Activated CD4-positive, CD25-positive, alpha-beta regulatory T cell treated with anti-CD3 and anti-CD28 coated beads, Interleukin-2, amount 50 U/mL, for 72 hours (primary cell): ENCODE measurements around the gene ALPK3.

ENCODE experiments used
- DNase-seq: peaks from one replicate; pipeline ENCODE4 v3.0.0; 2021

The ALPK3 gene

DNA sequence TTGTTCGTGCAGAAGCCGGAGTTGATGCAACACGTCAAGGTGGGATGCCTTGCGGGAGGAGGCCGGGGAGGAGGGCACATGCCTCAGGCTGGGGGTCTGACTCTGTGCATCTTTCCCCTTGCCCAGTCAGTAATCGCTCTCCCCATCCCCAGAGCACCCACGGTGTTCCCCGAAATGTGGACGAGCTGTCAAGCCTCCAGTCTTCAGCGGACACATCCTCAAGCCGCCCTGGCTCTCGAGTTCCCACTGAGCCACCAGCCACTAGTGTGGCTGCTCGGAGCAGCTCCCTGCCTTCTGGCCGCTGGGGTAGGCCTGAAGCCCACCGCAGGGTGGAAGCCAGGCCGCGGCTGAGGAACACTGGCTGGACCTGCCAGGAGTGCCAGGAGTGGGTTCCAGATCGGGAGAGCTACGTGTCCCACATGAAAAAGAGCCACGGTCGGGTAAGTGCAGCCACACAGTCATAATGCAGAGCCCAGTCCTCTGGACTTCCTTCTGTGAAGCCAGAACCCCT, 18.7 kb upstream of the ALPK3 start:
- DNase-seq = no peak

DNA sequence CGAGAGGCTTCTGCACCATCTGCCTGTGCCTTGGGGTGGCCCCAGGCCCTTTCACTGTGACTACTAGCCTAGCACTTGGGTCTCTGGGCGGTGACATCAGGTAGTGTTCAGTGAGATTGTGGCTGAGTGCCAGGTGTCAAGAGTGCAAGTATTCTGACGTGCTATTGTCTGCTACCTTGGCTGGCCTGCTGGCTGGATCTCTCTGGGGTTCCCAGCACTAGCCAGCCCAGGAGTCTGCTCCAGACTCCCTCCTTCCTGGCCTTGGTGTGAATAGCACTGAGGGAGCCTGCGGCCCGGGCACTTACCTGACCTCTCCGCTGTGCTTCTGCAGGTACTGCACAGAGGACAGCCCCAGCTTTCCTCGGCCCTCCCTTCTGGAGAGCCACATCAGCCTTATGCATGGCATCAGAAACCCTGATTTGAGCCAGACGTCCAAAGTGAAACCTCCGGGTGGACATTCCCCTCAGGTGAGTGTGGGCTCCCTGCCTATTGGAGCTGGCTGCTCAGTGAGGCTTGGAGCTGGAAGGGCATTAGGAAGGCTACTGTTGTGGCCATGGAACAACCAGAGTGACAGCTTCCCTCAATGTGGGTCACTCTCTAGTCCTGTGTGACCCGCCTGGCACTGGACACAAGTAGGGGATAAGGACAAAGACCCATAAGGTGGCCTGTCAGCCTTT, 17.5 kb upstream of the ALPK3 start:
- DNase-seq = no peak

DNA sequence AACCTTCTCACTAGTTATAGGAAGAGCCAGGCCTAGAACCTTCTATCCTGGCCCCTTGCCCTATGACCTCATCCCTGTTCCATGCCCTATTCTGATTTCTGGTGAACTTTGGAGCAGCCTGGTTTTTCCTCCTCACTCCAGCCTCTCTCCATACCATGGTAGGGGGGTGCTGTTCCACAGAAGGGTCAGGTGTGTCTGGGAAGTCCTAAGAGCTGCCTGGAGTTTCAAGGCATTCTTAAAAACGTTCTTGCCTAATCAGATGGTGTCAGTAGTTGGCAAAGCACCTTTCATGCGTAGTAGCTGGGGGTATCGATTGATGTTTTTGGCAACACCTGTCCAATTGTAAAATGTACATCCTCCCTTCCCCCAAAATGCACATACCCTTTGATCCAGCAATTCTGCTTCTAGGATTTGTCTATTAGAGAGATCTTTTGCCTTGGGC, 16.8 kb upstream of the ALPK3 start:
- DNase-seq = no peak

DNA sequence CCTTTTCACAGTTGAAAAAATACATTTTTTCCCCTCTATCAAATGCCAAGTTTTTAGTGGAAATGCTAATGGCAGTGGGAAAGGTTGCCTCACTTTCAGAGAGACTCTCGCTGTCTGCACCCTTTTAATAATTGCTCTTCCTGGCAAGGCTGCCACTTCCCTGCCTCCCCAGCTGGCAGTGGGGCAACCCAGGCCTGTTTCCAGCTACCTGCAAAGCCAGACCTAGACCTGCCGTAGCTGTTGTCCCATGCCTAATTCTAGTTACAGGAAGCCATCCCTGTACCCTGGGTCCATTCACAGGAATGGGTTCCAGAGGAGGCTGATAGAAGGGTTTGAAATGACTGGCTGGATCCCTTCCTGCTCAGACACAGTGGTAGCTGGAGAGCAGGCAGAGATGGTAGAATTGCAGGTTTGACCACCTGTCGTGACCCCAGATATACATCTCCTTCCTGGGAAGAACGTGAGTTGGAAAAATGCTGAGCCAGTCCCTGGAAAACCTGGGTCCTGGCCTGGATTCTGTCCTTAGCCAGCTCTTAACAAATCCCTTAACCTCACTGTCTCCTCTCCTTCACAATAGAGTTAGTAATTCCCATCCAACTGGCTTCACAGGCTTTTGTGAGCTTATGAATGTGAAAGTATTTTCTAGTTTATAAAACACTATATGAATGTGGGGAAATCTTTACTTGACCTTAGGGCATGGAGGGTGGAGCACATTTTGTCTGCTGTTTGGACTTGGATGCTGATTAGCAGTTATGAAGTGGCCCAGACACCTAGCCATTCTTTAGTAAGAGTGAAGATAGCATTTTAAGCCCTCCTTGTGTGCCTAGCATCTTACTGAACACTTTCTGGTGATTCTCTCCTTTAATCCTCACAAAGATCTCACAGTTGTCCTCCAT, 12.9 kb upstream of the ALPK3 start:
- no peak for DNase-seq

DNA sequence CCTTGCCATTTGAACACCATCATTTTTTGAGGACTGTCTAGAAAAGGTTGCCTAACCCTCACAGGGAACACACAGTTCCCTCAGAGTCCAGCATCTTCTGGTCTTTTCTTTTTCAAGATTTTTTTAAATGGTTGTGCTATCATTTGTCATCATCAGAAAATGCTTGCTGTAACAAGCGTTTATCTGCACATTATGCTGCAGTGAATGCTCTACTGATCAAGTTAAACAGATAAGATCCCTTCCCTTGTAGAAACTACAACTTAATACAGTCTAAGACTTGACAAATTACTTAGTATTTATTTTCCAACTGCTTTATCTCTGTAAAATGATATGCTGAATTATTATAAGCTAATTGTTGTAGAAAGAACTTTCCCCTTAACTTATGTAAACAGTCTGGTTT, 11.9 kb upstream of the ALPK3 start:
- DNase-seq = no peak

DNA sequence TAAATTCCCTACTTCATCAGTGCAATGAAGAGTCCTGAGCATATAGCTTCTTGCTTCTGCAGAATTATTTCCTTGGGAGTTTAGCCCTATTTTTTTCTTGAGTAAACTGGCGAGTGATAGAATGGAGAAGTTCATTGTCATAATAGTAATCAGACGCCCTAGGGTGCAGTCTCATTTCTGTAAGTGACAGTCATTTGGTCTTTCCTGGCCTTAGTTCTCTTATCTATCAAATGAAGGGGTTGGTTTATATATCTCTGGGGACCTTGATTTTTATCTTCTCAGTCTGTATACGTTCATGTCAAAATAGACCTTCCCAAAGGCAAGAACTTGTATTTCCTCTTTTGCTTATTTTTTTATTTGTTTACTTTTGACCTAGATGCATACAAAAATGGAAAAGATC, 9.9 kb upstream of the ALPK3 start:
- DNase-seq = no peak

DNA sequence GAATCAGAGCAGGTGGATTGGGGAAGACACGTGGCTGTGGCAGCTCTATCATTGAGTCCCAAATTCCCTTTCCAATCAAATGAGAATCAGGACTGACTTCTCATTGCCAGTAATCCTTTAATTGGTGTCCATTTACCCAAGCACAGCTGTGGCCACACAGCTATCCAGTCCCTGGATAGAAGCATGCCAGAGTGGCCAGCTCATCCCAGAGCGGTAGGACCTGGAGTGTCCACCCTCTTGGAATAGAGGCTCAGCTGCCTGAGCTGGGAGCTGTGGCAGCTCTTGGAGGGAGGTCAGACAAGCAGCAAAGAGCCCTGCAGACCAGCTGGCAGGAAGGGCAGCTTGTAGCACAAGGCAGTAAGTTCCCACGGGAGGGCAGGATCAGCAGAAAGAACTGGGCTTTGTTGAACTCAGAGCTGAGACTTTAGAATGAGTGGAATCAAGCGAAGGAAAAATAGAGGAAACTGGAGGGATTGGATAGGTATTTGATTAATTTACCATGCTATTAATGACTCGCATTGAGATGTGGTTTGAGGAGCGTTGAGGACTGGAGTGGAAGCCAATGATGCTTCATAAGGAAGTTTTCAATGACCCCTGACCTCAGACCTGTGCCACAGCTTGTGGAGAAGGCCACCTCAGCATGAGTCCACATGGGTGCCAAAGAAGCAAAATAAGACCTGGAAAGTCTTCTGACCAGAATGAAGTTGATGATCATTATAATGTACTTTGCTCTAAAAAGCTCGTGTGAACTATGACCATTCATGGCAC, 6.9 kb upstream of the ALPK3 start:
- DNase-seq = no peak

DNA sequence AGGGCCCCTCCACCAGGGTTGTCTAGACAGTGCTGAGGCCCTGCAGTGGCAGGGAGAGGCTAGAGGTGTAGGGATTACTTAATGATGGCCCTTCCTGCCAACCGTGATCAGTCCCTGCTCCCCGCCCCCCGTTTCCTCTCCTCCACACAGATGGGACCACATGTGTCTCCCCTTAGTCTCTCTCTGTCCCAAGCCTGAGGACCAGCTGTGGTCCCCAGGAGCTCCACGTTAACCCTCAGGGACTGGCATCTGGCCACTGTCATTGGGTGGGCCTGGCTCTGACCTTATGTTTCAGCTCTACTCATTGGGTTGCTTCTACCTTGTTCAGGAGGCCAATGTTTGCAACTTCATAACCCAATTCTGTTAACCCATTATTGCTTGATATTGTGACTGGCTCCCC, 6.0 kb upstream of the ALPK3 start:
- no peak for DNase-seq

DNA sequence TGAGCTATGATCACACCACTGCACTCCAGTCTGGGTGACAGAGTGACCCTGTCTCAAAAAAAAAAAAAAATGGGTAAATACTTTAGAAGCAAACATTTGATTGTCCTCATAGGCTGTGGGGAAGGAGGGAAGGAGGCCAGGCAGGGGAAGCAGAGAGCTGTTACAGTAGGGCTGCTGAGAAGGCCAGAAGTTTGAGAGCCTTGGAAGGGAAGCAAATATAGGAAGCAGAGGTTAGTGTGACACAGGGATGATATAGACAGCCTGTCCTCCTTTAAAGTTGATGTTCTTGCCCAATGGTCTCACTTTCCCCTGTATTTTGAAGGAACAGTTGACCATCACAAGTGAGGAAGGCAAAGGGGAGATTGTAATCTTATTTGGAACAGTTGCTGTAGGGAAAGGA, 5.3 kb upstream of the ALPK3 start:
- DNase-seq = no peak

DNA sequence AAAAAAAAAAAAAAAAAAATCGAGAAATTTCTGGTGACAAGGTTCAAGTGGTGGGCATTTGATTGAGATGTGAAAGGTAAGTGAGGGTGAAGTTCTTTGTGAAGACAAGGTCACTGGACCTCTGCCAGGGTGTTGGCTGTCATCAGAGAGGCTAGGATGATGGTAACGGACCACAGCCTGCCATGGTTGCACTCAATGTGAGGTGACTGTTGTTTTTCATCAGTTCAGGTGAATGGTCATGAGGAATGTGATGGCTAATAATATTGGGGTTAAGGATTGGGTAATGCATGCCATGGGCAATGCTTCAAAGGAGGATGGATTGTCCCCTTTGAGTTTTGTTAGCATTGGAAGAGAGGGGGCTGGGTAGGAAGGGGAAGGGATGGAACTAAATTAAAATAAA, 4.3 kb upstream of the ALPK3 start:
- no peak for DNase-seq

DNA sequence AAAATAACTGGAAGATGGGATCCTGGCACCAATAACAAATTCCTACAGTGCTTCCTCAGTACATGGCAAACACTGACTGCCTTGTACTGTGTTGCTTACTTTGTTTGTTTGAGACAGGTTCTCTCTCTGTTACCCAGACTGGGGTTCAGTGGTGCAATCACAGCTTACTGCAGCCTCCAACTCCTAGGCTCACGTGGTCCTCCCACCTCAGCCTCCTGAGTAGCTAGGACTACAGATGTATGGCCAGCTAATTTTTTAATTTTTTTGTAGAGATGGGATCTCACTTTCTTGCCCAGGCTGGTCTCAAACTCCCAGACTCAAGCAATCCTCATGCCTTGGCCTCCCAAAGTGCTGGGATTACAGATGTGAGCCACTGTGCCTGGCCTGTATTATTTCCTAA, 3.7 kb upstream of the ALPK3 start:
- DNase-seq = no peak

DNA sequence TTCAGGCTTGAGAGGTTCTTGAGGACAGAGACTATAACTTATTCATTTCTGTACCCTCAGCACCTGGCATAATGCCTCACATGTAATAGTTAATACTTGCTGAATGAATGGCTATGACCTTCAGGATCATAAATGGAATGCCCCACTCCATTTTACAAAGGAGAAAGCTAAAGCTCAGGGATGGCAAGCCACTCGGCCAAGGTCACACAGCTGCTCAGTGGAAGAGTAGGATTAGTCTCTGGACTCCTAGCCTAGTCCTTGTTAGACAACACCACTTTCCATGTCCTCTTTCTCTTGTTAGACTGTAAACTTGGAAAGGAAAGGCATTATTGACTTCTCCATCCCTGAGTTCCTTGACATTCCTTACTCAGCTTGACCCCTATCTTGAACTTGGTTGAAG, 3.2 kb upstream of the ALPK3 start:
- DNase-seq = no peak

DNA sequence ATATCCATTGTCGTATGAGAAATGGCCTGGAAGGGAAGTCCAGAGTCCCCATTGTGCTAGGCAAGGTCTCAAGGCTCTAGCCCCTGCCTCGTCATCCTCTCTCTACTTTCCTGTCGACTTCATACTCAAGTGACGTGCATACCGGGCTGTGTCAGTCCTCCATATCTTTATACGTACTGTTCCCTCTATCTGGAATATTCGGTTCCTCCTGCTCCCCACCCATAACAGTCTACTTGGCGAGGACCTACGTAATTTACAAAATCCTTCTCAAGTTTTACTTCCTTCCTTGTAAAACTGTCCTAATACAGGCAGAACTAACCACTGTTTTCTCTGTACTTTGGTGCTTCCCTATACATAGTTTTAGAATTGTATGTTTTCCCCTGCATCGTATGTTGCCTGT, 2.2 kb upstream of the ALPK3 start:
- DNase-seq = no peak

DNA sequence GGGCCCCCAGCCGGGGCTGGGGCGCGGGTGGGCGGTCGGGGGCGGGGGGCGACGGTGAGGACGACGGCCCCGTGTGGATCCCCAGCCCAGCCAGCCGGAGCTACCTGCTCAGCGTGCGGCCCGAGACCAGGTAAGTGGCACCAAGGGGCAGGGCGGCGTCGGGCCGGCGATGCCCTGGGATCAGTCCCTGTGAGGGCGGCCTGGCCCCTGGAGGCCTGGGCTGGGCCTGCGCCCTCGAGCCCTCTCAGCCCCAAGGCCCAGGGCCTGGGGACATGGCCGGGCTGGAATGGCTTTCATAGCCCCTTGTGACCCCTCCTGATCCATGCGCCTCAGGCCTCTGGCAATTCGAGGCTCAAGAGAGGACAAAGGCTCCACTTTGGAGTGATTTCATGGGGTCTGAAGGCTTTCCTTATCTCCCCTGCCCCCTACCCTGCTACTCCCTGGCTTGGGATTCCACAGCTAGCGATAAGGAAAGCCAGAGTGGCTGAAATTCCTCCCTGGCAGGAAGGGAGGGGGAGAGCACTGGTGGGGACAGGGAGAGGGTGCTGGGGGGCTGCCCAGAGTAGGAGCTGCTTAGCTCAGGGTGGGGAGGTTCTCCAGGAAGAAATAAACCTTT, 418 bp downstream of the ALPK3 start:
- no peak for DNase-seq

DNA sequence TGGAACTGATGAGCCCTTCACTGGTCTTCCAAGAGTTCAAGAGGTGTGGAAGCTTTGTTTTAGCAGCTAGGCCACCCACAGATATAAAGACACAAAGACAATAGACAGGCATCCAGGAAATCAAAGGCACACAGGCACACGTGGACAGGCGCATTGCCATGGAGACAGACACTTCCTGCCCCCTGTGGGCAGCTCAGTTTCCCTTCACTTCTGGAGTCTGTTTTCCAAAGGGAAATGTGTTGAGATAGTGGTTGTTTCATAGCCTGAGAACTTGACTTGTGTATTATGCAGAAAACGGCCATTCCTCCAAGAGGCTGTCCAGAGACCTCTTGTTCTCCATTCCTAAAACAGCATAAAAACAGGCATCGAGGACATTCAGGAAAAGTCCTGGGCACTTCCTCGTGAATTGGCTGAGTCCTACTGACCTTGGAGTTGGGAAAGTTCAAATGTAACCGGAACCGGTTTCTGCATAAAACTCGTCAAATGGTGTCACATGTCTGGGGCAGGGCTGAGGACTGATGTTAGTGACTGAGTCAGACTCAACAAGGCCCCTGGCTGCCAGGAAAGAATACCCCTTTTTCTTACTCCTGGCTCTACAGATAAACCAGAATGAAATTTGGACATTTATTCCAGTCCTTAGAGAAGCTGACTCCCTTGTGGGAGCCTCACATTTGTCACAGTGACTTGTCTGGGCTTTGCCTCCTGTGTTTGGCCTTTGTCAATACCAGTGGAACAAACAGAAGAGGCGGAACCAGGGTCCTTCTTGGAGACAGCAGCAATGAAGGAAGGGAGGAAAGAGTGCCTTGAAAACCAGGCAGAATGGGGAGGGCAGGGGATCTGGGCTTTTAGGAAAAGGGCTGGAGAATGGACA, 1.3 kb downstream of the ALPK3 start:
- DNase-seq = no peak

DNA sequence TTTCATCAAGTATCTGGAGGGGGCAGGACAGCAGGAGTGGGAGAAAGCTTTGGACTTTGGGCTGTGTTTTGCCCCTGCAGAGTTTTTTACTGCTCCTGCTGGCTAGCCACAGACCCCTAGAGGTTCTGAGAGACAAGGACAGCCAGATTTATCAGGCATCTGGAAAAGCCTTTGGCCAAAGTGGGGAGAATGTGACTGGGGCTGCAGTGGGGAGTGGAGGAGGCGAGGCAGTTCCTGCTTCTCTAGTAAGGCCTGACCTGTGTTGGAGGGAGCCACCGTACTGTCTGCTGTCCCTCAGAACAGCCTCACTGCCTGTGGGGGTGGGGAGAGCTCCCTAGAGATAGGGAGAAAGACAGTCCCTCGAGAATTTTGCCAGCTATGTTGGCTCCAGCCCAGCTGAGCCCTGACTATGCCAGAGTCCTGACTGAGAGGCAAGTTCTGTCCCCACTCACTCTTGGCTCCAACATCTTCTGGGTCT, 2.2 kb downstream of the ALPK3 start:
- no peak for DNase-seq

DNA sequence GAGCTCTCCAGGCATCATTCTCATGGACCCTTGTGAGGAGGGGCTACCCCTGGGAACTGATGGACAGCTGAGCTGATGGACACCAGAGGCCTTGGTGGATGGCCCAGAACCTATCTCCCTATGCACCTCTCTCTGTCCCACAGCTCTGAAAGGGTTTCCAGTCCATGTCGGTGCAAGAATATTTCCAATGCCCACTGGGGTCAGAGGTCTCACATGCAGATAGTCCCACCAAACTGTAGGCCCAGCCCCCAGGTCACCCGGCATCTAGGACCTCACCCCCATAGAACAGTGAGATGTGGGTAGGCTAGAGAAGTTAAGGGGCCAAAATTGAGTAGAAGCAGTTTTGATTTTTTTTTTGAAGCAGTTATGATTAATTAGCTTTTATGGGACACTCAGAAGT, 2.6 kb downstream of the ALPK3 start:
- no peak for DNase-seq

DNA sequence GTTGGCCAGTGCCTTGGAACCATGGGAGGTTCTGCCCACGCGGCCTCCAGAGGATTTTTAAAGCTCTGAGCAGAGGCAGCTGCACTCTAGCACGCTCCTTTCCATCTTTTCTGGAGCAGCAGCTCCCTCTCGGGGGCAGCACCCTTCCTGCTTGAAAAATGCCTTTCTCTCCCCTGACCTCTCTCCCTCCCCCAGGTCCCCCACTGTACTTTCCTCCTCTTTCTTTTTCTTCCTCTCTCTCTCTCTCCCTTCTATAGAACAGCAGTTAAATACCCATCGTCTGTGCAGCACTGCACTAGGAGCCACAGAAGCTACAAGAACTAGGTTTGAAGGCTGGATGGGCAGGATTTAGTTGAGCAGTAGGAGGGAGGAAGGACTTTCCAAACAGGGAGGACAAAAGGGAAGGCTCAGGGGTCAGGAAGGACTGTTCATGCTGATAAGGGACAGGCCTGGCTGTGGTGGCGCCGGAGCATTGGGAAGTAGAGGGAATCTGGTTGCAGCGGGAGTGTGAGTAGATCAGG, 4.4 kb downstream of the ALPK3 start:
- DNase-seq = no peak

DNA sequence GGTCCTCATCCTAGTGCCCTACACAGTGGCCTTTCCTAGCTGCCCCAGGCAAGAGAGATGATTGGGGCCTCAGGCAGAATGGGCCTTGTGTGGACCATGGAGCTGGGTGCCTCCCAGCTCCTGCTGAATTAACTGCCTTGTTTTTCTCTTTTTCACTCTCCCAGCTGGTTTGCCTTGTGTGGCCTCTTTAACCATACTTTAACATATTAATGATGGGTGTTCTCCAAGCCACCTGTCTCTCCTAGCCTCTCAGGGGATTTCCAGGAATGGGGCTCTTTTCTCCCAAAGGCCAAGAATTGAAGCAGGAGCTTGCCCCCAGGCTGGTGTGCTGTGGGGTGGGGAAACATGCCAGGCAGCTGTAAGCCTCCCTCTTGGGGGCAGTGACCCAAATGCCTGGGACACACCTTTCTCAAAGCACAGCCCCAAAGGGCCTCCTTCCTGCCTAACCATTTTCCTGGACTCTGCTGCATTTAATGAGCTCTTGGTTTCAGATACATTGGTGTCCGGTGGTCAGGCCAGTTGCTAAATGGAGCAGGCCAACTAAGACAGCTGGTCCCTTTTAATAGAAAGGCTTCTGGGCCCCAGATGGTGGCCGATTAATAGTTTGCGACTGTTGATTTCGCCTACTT, 5.6 kb downstream of the ALPK3 start:
- DNase-seq = no peak

DNA sequence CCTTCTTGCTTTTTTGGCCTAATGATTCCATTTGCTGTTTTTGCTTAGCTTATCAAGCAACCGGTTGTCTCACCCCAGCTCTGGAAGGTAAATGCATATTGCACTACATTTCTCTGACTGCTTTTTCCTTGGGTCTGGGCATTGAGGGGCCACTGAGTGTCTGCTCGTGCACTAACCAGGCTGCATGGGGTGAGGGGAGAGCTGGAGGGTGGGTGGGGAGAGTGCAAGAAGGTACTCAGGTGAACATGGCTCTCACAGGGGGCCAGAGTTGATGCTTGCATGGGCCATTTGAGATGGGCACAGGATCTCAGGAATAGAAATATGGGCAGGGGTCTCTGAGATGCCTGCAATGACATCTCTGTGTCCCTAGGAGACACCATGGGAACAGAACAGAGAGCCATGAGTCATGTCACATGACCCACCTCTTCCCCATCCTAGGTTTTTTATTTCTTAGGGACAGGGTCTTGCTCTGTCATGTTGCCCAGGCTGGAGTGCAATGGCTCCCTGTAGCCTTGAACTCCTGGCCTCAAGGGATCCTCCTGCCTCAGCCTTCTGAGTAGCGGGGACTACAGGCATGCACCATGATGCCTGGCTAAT, 6.2 kb downstream of the ALPK3 start:
- no peak for DNase-seq
